Left ventricle myocardium superior (tissue), 1 donor: ENCODE results near the gene RELL1. TPM values are rescaled to one million over a fixed set of nuclear protein-coding genes. Genes with fewer than 3 reads are reported as not detected.
A peak's percentile ranks its signal among the peaks of the same experiment; 100 is the strongest.
"Not testable (repeated sequence)": the region's sequence is repeated elsewhere in the genome, so short reads cannot be mapped to it uniquely, and the experiment has no call there.

ENCODE experiments used
- ATAC-seq: fragments of 200-7000 bp; cut with Tn5 transposase; one replicate; pipeline ENCODE4 v1.9.1; 2020; ENCODE audit warnings: mild to moderate bottlenecking, moderate library complexity
- DNase-seq: peaks from one replicate; pipeline ENCODE4 v3.0.0-alpha.2; 2020
- intact Hi-C: fragments of 100-400 bp; cut with micrococcal nuclease; formaldehyde crosslinking; loops from one replicate; pipeline ENCODE4 v1.11.0; 2022
- total RNA-seq: library from RNA; stranded (reverse); fragmentation: NEBNext Ultra II Directional; extraction: Animal tissue kit (Norgen Biotek cat#: 25700); gene quantifications from one replicate; pipeline ENCODE4 v1.2.1, GENCODE V29; 2021
- donor health status: DM: no; HTN: yes; CAD: no; lungs with severe emphysema.

The RELL1 gene
- total RNA-seq, 1 donor from 2014 or later, result 21.9 TPM

GRCh38 chr4:37669124-37669523, 17.1 kb downstream of the RELL1 start:
- ATAC-seq, intact Hi-C loops: not testable (repeated sequence)

GRCh38 chr4:37667197-37668100, 18.7 kb downstream of the RELL1 start:
- intact Hi-C loops, result no loop called here
- ATAC-seq, result no peak

More at GRCh38 chr4:37669124-37669523, 17.1 kb downstream of the RELL1 start:
- not testable (repeated sequence) for DNase-seq

GRCh38 chr4:37666625-37667071, 19.5 kb downstream of the RELL1 start:
- ATAC-seq, result peak; percentile 51
- no peak for DNase-seq
- intact Hi-C loops, result no loop called here

More at GRCh38 chr4:37667197-37668100, 18.7 kb downstream of the RELL1 start:
- no peak for DNase-seq

GRCh38 chr4:37665333-37666320, 20.5 kb downstream of the RELL1 start:
- intact Hi-C loops, result no loop called here
- ATAC-seq (peak; percentile 41), DNase-seq (no peak)

GRCh38 chr4:37664696-37665095, 21.5 kb downstream of the RELL1 start:
- ATAC-seq (peak; percentile 24), DNase-seq (no peak)
- intact Hi-C loops, result no loop called here

GRCh38 chr4:37663552-37663951, 22.6 kb downstream of the RELL1 start:
- intact Hi-C loops, result no loop called here
- DNase-seq (no peak), ATAC-seq (no peak)

GRCh38 chr4:37662861-37663390, 23.2 kb downstream of the RELL1 start:
- peak; percentile 55 for DNase-seq
- peak; percentile 56 for ATAC-seq
- intact Hi-C loops, result no loop called here

GRCh38 chr4:37662251-37662650, 23.9 kb downstream of the RELL1 start:
- DNase-seq, result no peak
- ATAC-seq, result no peak
- intact Hi-C loops, result no loop called here

GRCh38 chr4:37661772-37662171, 24.4 kb downstream of the RELL1 start:
- intact Hi-C loops, result no loop called here
- ATAC-seq (no peak), DNase-seq (no peak)

GRCh38 chr4:37659696-37660095, 26.5 kb downstream of the RELL1 start:
- no peak for ATAC-seq
- intact Hi-C loops, result no loop called here

GRCh38 chr4:37656649-37657048, 29.5 kb downstream of the RELL1 start:
- intact Hi-C loops, result no loop called here
- ATAC-seq, result no peak
- no peak for DNase-seq

More at GRCh38 chr4:37659696-37660095, 26.5 kb downstream of the RELL1 start:
- DNase-seq, result no peak

GRCh38 chr4:37653601-37654000, 32.6 kb downstream of the RELL1 start:
- intact Hi-C loops, result no loop called here
- DNase-seq, result no peak
- ATAC-seq, result no peak

- ATAC-seq, result no peak
- no peak for DNase-seq
- intact Hi-C loops, result no loop called here
Observed at GRCh38 chr4:37652747-37653527, 33.2 kb downstream of the RELL1 start.

GRCh38 chr4:37651781-37652377, 34.3 kb downstream of the RELL1 start:
- DNase-seq, result no peak
- intact Hi-C loops, result no loop called here

GRCh38 chr4:37650481-37650880, 35.7 kb downstream of the RELL1 start:
- DNase-seq (no peak), ATAC-seq (no peak)
- intact Hi-C loops, result no loop called here

More at GRCh38 chr4:37651781-37652377, 34.3 kb downstream of the RELL1 start:
- no peak for ATAC-seq

GRCh38 chr4:37649268-37649667, 36.9 kb downstream of the RELL1 start:
- intact Hi-C loops, result no loop called here
- no peak for DNase-seq
- ATAC-seq, result peak; percentile 7

GRCh38 chr4:37648084-37648817, 37.9 kb downstream of the RELL1 start:
- DNase-seq (peak; percentile 58), ATAC-seq (peak; percentile 93)
- intact Hi-C loops, result no loop called here
